HG02678 (cell line): Measurements from ENCODE around the gene DNLZ.

Source experiments
- ATAC-seq: cut with Tn5 transposase; IDR thresholded peaks from one replicate; pipeline ENCODE4 v1.9.1; 2021; ENCODE audit warnings: mild to moderate bottlenecking, moderate library complexity; ENCODE audit not compliant: unreplicated experiment

Gene DNLZ

GRCh38 chr9:136397643-136398042, 34.1 kb upstream of the DNLZ start:
- ATAC-seq: no peak

- no peak for ATAC-seq
Observed at GRCh38 chr9:136396219-136396515, 32.6 kb upstream of the DNLZ start.

GRCh38 chr9:136395345-136396218, 32.0 kb upstream of the DNLZ start:
- ATAC-seq: no peak

GRCh38 chr9:136395020-136395340, 31.4 kb upstream of the DNLZ start:
- ATAC-seq: no peak

- ATAC-seq: no peak
Observed at GRCh38 chr9:136394312-136395019, 30.9 kb upstream of the DNLZ start.

- no peak for ATAC-seq
Observed at GRCh38 chr9:136393531-136393930, 30.0 kb upstream of the DNLZ start.

- ATAC-seq: no peak
Observed at GRCh38 chr9:136392538-136393449, 29.2 kb upstream of the DNLZ start.

- no peak for ATAC-seq
Observed at GRCh38 chr9:136391737-136392537, 28.4 kb upstream of the DNLZ start.

- ATAC-seq: no peak
Observed at GRCh38 chr9:136389396-136389795, 25.9 kb upstream of the DNLZ start.

GRCh38 chr9:136387217-136387616, 23.7 kb upstream of the DNLZ start:
- no peak for ATAC-seq

GRCh38 chr9:136386018-136386417, 22.5 kb upstream of the DNLZ start:
- no peak for ATAC-seq

GRCh38 chr9:136385015-136385414, 21.5 kb upstream of the DNLZ start:
- no peak for ATAC-seq

- ATAC-seq: no peak
Observed at GRCh38 chr9:136383436-136383835, 19.9 kb upstream of the DNLZ start.

GRCh38 chr9:136381966-136382513, 18.5 kb upstream of the DNLZ start:
- ATAC-seq: no peak

- no peak for ATAC-seq
Observed at GRCh38 chr9:136381311-136381710, 17.8 kb upstream of the DNLZ start.

- no peak for ATAC-seq
Observed at GRCh38 chr9:136380381-136380780, 16.8 kb upstream of the DNLZ start.

- no peak for ATAC-seq
Observed at GRCh38 chr9:136379891-136380290, 16.3 kb upstream of the DNLZ start.

GRCh38 chr9:136379401-136379800, 15.9 kb upstream of the DNLZ start:
- no peak for ATAC-seq

- ATAC-seq: no peak
Observed at GRCh38 chr9:136379003-136379287, 15.4 kb upstream of the DNLZ start.

GRCh38 chr9:136378170-136379002, 14.8 kb upstream of the DNLZ start:
- no peak for ATAC-seq
